Daoy (cell line): ENCODE measurements around the gene ADH1B. TPM values are rescaled to one million over a fixed set of nuclear protein-coding genes. Genes with fewer than 3 reads are reported as not detected.

Experiments used
- total RNA-seq: library from RNA; depleted of rRNA; stranded (reverse); fragments of >200 nt; shearing (Covaris generic); gene quantifications from 2 replicates; pipeline ENCODE4 v1.2.3, GENCODE V29; 2014; rRNA removed

ADH1B gene
- total RNA-seq, 1 experiment from 2014 or later = not detected

Other genes with a start within 250 kb of the ADH1B start
- 78.8 and 92.2 TPM in 2 replicates for gene ADH5, start 232.6 kb downstream of the ADH1B start, total RNA-seq
- not detected in 2 replicates for gene ADH4, start 177.1 kb downstream of the ADH1B start, total RNA-seq
- gene ADH6, start 102.2 kb downstream of the ADH1B start, total RNA-seq = not detected in 2 replicates
- gene ADH1A, start 30.4 kb downstream of the ADH1B start, total RNA-seq = not detected in 2 replicates
- not detected in 2 replicates for gene ADH1C, start 31.3 kb upstream of the ADH1B start, total RNA-seq
- gene ADH7, start 113.9 kb upstream of the ADH1B start, total RNA-seq = not detected in 2 replicates
- not detected in 2 replicates for gene C4orf17, start 189.6 kb upstream of the ADH1B start, total RNA-seq
- gene TRMT10A, start 242.6 kb upstream of the ADH1B start, total RNA-seq = 3.7 and 5.6 TPM in 2 replicates